ENCODE data around the gene RNF40.

DNA sequence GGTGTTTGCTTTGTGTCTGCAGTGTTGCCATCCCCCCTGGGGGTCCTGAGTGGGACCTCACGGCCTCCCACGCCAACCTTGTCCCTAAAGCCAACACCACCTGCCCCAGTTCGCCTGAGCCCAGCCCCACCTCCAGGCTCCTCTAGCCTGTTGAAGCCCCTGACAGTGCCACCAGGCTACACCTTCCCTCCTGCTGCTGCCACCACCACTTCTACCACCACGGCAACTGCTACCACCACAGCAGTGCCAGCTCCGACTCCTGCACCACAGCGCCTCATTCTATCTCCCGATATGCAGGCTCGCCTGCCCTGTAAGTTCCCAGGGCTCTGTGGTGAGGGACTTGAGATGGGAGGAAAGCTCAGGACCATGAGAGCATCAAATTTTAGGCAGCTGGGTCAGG is 41.0 kb upstream of the RNF40 start:
- TF ChIP-seq CTCF (IDR thresholded peaks at IDR 0.05) (no peak), POLR2AphosphoS5 (IDR thresholded peaks at IDR 0.05) (no peak), POLR2A (IDR thresholded peaks at IDR 0.05) (no peak)

All from transverse colon (tissue), 4 donors.